Esophagus muscularis mucosa (tissue), 4 donors: ENCODE results near the gene ARID5B.

Experiments used
- EP300 ChIP-seq: sonication (generic); formaldehyde crosslinking; IDR thresholded peaks from one replicate; pipeline ENCODE4 v1.6.1; 2017; ENCODE audit warnings: antibody characterized with exemption
- POLR2A ChIP-seq: fragments of 450-650 bp; IDR thresholded peaks from one replicate; pipeline ENCODE4 v1.6.1; 2017; ENCODE audit warnings: antibody characterized with exemption, moderate library complexity, mild to moderate bottlenecking, low read depth
- POLR2AphosphoS5 ChIP-seq, 2 donors: sonication (generic); formaldehyde crosslinking; IDR thresholded peaks; one replicate each; pipeline ENCODE4 v1.6.1; 2017; ENCODE audit warnings: antibody characterized with exemption in 2 of 2
- TF ChIP-seq, protein P1 (sequence below), 3 experiments: fragments of 200-600 bp in 2 of 3; fragments of 450-650 bp in 1 of 3; sonication (generic) in 2 of 3; IDR thresholded peaks; one replicate each; pipeline ENCODE4 v1.5.1; 2017 to 2019; ENCODE audit warnings: antibody characterized with exemption in 3 of 3, mild to moderate bottlenecking in 2 of 3, moderate library complexity in 1 of 3

GRCh38 chr10:62062028-62062427 is 160.5 kb downstream of the ARID5B start:
- TF ChIP-seq, protein P1, sequence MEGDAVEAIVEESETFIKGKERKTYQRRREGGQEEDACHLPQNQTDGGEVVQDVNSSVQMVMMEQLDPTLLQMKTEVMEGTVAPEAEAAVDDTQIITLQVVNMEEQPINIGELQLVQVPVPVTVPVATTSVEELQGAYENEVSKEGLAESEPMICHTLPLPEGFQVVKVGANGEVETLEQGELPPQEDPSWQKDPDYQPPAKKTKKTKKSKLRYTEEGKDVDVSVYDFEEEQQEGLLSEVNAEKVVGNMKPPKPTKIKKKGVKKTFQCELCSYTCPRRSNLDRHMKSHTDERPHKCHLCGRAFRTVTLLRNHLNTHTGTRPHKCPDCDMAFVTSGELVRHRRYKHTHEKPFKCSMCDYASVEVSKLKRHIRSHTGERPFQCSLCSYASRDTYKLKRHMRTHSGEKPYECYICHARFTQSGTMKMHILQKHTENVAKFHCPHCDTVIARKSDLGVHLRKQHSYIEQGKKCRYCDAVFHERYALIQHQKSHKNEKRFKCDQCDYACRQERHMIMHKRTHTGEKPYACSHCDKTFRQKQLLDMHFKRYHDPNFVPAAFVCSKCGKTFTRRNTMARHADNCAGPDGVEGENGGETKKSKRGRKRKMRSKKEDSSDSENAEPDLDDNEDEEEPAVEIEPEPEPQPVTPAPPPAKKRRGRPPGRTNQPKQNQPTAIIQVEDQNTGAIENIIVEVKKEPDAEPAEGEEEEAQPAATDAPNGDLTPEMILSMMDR (IDR thresholded peaks at IDR 0.05), result no peak
- TF ChIP-seq EP300 (no peak), POLR2A (no peak), POLR2AphosphoS5 (IDR thresholded peaks at IDR 0.05) (no peak)
